ENCODE measurements around the gene CFAP92.

Gene CFAP92

DNA sequence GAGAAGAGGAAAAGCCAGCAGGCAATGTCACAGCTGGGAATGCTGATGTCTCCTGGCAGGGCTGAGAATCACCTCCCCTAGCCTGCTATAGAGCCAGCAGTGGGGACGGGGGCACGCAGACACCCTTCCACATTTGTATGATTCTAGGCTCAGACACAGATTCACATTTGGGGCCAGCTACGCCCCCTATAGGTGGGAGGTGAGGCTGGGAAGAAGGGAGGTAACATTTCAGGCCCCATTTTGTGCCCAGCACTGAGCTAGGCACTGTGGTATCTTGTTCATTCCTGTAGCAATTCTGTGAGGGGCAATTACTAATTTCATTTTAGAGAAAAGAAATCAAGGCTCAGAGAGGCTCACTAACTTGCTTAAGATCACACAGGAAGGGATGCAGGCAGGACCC lies 130.3 kb downstream of the CFAP92 start:
- DNase-seq (ENCODE audit: low read depth) = no peak

DNA sequence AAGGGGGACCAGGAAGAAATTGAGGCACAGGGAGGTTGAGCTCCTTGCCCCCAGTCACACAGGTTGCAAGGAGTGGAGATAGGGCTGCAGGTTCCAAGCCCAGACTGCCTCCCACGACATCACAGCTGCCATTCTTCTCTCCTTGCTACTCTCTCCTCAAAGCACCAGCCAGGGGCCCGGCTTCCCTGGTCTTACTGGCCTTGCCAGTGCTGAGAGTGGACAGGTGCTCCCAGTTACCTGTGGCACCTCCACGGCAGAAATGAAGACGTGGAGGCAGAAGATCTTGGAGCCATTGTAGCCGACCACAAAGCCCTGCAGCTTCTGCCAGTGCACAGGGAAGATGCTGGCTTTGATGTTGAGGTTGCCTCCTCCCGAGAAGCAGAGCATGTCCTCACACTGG lies 132.4 kb downstream of the CFAP92 start:
- DNase-seq (ENCODE audit: low read depth) = no peak
